ENCODE results near the gene CSNK1E. TPM values are rescaled to one million over a fixed set of nuclear protein-coding genes. Genes with fewer than 3 reads are reported as not detected.

Gene CSNK1E
- total and polyA plus RNA-seq, 2 of the 4 experiments (the other 2 are of a cell fraction), result 116 to 276 TPM

DNA sequence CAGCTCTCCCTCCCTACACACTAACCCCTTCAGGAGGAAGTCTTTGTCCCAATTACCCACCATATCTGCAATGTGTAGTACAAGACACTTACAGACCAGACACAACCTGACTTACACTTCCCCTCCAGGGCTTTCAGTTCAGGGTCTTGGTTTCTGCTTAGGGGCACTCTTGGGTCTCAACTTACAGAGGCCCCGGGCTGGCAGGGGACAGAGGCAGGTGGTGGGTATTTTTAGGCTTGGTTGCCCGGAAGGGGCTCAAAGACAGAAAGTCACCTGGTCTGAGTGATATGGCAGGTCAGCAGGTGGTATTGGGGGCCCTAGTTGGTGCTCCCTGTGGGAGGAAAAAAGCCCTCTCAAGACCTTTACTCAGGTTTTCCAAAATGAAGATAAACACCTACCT, 41.1 kb downstream of the CSNK1E start:
- dilution Hi-C loops (cut with HindIII; ENCODE audit: low sequenced_read_pairs, unreplicated experiment), result no loop called here
- H2BK5ac ChIP-seq (ENCODE audit: low read depth, low read length, poor library complexity, severe bottlenecking), result no peak overlapping the region
- no peak for ATAC-seq (ENCODE audit: low read depth)

More for the DNA sequence above, 41.1 kb downstream of the CSNK1E start:
- Histone ChIP-seq H3K14ac (replicated peaks; ENCODE audit: low read depth, low read length) (no peak overlapping the region), H4K5ac (ENCODE audit: low read depth, low read length) (no peak overlapping the region), H2BK120ac (ENCODE audit: low read depth, low read length) (no peak overlapping the region), H2BK20ac (ENCODE audit: low read depth, low read length) (no peak overlapping the region), H3K4ac (ENCODE audit: low read depth, low read length) (no peak overlapping the region), H3K56ac (ENCODE audit: extremely low read depth, insufficient read depth, low read length) (no peak overlapping the region), H2BK15ac (ENCODE audit: low read depth, low read length) (no peak overlapping the region), H4K20me1 (ENCODE audit: insufficient read depth, low read length) (peaks cover 14% of the 10 kb centered on the region), H3K9me1 (ENCODE audit: insufficient read depth, low read length) (peaks cover 17% of the 10 kb centered on the region), H3K9ac (ENCODE audit: low read depth, low read length) (no peak overlapping the region), H3K79me1 (ENCODE audit: low read depth in 1 of 2, low read length in 2 of 2) (peaks cover 9 to 23% of the 10 kb centered on the region in 2 experiments; a peak in 3 of 4 replicates), H2AFZ (replicated peaks; ENCODE audit: low read length, poor library complexity) (no peak overlapping the region), H3K9me3 (ENCODE audit: control insufficient read depth, insufficient read depth, low read length) (no peaks in the 10 kb centered on the region), H3K4me3 (ENCODE audit: insufficient read depth, low read depth, low read length) (no peak overlapping the region), H3K36me3 (ENCODE audit: control insufficient read depth, insufficient read depth, low read length) (no peaks in the 10 kb centered on the region), H4K8ac (ENCODE audit: low read depth in 2 of 2, low read length in 2 of 2) (no peak overlapping the region), H3K4me1 (ENCODE audit: control insufficient read depth, insufficient read depth, low read length) (peaks cover 11% of the 10 kb centered on the region), H4K91ac (ENCODE audit: insufficient read depth, low read depth, low read length) (no peak overlapping the region), H3K4me2 (ENCODE audit: low read depth, low read length) (no peak overlapping the region), H2AK9ac (replicated peaks; ENCODE audit: low read depth, low read length, poor library complexity) (no peak overlapping the region), H3K27ac (ENCODE audit: insufficient read depth, low read length) (no peak overlapping the region), H3K27me3 (ENCODE audit: control insufficient read depth, insufficient read depth, low read length) (no peaks in the 10 kb centered on the region), H3K18ac (ENCODE audit: low read depth, low read length) (no peak overlapping the region), H3K23ac (ENCODE audit: low read depth, low read length) (no peak overlapping the region), H2AK5ac (ENCODE audit: low read depth, low read length) (no peak overlapping the region)
- TF ChIP-seq, protein P1, sequence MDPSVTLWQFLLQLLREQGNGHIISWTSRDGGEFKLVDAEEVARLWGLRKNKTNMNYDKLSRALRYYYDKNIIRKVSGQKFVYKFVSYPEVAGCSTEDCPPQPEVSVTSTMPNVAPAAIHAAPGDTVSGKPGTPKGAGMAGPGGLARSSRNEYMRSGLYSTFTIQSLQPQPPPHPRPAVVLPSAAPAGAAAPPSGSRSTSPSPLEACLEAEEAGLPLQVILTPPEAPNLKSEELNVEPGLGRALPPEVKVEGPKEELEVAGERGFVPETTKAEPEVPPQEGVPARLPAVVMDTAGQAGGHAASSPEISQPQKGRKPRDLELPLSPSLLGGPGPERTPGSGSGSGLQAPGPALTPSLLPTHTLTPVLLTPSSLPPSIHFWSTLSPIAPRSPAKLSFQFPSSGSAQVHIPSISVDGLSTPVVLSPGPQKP (IDR thresholded peaks at IDR 0.05; ENCODE audit: borderline replicate concordance, low read depth, low read length), result no peak
- TF ChIP-seq BHLHE40 (IDR thresholded peaks at IDR 0.05; ENCODE audit: low read depth, low read length), result no peak
- no peak for TF ChIP-seq NFE2L2 (IDR thresholded peaks at IDR 0.05; ENCODE audit: low read depth, low read length)
- TF ChIP-seq SMC3 (IDR thresholded peaks at IDR 0.05; ENCODE audit: low read depth, low read length), result no peak
- TF ChIP-seq, protein P2, sequence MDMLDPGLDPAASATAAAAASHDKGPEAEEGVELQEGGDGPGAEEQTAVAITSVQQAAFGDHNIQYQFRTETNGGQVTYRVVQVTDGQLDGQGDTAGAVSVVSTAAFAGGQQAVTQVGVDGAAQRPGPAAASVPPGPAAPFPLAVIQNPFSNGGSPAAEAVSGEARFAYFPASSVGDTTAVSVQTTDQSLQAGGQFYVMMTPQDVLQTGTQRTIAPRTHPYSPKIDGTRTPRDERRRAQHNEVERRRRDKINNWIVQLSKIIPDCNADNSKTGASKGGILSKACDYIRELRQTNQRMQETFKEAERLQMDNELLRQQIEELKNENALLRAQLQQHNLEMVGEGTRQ (IDR thresholded peaks at IDR 0.05; ENCODE audit: low read depth, low read length), result no peak
- TF ChIP-seq MAZ (IDR thresholded peaks at IDR 0.05; ENCODE audit: borderline replicate concordance, low read depth, low read length), result no peak
- TF ChIP-seq MXI1 (IDR thresholded peaks at IDR 0.05; ENCODE audit: borderline replicate concordance, low read depth, low read length), result no peak
- no peak for DNase-seq
- in situ Hi-C loops (cut with MboI; ENCODE audit: low sequenced_read_pairs), result no loop called here
- POLR2A ChIA-PET (ENCODE audit: unreplicated experiment), result no interaction called here
- CTCF ChIA-PET, result no interaction called here
- whole genome bisulfite sequencing, 2 experiments (ENCODE audit: extremely low coverage in 2 of 2, insufficient read length in 1 of 2), result 60% methylated on average over 1 of the region's 2 CpGs; no CpG with 5 or more reads in 1 of the 2 experiments
- intact Hi-C loops (cut with micrococcal nuclease), result no loop called here
- no TSS peak for BruUV-seq (replicated peaks)

Data from IMR-90 (cell line).